Measurements from ENCODE around the gene SLC22A8.

DNA sequence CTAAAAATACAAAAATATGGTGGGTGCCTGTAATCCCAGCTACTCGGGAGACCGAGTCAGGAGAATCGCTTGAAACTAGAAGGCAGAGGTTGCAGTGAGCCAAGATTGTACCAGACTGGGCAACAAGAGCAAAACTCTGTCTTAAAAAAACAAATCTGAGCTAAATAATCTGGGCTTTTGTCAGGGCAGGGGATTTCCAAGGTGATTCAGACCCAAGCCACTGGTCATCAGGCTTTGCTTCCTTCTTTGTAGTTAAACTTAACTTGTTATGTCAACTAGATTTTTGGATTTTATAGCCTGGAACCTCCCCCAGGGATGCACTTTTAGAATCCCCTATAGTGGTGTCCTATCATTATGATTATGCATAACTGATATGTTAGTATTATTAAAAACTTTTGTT is 27.0 kb upstream of the SLC22A8 start:
- TF ChIP-seq SIN3A (IDR thresholded peaks at IDR 0.05; ENCODE audit: borderline replicate concordance, insufficient read depth, low read depth, low read length) (no peak), TCF7L2 (IDR thresholded peaks at IDR 0.05; ENCODE audit: low read depth, low read length) (no peak), POLR2AphosphoS5 (IDR thresholded peaks at IDR 0.05; ENCODE audit: low read depth, low read length) (no peak)
- TF ChIP-seq, protein P1, sequence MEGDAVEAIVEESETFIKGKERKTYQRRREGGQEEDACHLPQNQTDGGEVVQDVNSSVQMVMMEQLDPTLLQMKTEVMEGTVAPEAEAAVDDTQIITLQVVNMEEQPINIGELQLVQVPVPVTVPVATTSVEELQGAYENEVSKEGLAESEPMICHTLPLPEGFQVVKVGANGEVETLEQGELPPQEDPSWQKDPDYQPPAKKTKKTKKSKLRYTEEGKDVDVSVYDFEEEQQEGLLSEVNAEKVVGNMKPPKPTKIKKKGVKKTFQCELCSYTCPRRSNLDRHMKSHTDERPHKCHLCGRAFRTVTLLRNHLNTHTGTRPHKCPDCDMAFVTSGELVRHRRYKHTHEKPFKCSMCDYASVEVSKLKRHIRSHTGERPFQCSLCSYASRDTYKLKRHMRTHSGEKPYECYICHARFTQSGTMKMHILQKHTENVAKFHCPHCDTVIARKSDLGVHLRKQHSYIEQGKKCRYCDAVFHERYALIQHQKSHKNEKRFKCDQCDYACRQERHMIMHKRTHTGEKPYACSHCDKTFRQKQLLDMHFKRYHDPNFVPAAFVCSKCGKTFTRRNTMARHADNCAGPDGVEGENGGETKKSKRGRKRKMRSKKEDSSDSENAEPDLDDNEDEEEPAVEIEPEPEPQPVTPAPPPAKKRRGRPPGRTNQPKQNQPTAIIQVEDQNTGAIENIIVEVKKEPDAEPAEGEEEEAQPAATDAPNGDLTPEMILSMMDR (IDR thresholded peaks at IDR 0.05) = no peak
- TF ChIP-seq, protein P2, sequence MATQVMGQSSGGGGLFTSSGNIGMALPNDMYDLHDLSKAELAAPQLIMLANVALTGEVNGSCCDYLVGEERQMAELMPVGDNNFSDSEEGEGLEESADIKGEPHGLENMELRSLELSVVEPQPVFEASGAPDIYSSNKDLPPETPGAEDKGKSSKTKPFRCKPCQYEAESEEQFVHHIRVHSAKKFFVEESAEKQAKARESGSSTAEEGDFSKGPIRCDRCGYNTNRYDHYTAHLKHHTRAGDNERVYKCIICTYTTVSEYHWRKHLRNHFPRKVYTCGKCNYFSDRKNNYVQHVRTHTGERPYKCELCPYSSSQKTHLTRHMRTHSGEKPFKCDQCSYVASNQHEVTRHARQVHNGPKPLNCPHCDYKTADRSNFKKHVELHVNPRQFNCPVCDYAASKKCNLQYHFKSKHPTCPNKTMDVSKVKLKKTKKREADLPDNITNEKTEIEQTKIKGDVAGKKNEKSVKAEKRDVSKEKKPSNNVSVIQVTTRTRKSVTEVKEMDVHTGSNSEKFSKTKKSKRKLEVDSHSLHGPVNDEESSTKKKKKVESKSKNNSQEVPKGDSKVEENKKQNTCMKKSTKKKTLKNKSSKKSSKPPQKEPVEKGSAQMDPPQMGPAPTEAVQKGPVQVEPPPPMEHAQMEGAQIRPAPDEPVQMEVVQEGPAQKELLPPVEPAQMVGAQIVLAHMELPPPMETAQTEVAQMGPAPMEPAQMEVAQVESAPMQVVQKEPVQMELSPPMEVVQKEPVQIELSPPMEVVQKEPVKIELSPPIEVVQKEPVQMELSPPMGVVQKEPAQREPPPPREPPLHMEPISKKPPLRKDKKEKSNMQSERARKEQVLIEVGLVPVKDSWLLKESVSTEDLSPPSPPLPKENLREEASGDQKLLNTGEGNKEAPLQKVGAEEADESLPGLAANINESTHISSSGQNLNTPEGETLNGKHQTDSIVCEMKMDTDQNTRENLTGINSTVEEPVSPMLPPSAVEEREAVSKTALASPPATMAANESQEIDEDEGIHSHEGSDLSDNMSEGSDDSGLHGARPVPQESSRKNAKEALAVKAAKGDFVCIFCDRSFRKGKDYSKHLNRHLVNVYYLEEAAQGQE (IDR thresholded peaks at IDR 0.05; ENCODE audit: insufficient read depth in 1 of 2, low read depth in 2 of 2, low read length in 1 of 2) = no peak

Measured in Panc1 (cell line).